BLaER1 (cell line): ENCODE data around the gene KCTD10.
"Not testable (repeated sequence)": the region's sequence is repeated elsewhere in the genome, so short reads cannot be mapped to it uniquely, and the experiment has no call there.

ENCODE experiments used
- H3K27ac ChIP-seq: shearing (Covaris generic); formaldehyde crosslinking; 2 replicates; pipeline ENCODE4 v1.8.1; 2022
- H3K27me3 ChIP-seq: shearing (Covaris generic); formaldehyde crosslinking; 2 replicates; pipeline ENCODE4 v1.8.1; 2022
- H3K36me3 ChIP-seq: shearing (Covaris generic); formaldehyde crosslinking; 2 replicates; pipeline ENCODE4 v1.8.1; 2022
- H3K4me1 ChIP-seq: shearing (Covaris generic); formaldehyde crosslinking; 2 replicates; pipeline ENCODE4 v1.8.1; 2022
- H3K4me2 ChIP-seq: shearing (Covaris generic); formaldehyde crosslinking; 2 replicates; pipeline ENCODE4 v1.8.1; 2022
- H3K4me3 ChIP-seq: shearing (Covaris generic); formaldehyde crosslinking; 2 replicates; pipeline ENCODE4 v1.8.1; 2022
- H3K9ac ChIP-seq: shearing (Covaris generic); formaldehyde crosslinking; 2 replicates; pipeline ENCODE4 v1.8.1; 2022
- H3K9me3 ChIP-seq: shearing (Covaris generic); formaldehyde crosslinking; 2 replicates; pipeline ENCODE4 v1.8.1; 2022
- H4K20me1 ChIP-seq: shearing (Covaris generic); formaldehyde crosslinking; 2 replicates; pipeline ENCODE4 v1.8.1; 2022
- Cebpa-rat ChIP-seq: shearing (Covaris generic); IDR thresholded peaks from 2 replicates; pipeline ENCODE4 v1.8.1; 2022

KCTD10 gene

DNA sequence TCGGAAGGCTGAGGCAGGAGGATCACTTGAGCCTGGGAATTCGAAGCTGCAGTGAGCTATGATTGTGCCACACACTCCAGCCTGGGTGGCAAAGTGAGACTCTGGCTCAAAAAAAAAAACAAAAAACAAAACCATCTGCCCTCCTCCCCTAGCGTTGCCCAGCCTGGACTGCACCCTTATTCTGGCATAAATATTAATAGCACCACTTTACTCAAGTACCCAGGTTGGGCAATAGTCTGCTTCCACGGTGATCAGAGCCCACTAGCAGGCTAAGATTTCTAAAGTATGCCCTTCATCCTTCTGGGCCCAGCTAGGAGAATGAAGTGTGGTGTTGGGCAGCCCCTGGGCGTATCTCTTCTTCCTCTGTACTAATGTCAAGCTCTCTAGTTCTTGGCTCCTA, 33.3 kb downstream of the KCTD10 start:
- no peak for TF ChIP-seq Cebpa-rat
- Histone ChIP-seq H3K27ac (no peak overlapping the region), H3K4me1 (peaks cover 12% of the 10 kb centered on the region), H4K20me1 (0 out of 2 replicates have a peak, but pooled peaks cover 5% of the 10 kb centered on the region), H3K36me3 (peaks cover 38% of the 10 kb centered on the region), H3K27me3 (no peaks in the 10 kb centered on the region), H3K9ac (no peak overlapping the region), H3K9me3 (no peaks in the 10 kb centered on the region), H3K4me2 (no peak overlapping the region), H3K4me3 (no peak overlapping the region)

DNA sequence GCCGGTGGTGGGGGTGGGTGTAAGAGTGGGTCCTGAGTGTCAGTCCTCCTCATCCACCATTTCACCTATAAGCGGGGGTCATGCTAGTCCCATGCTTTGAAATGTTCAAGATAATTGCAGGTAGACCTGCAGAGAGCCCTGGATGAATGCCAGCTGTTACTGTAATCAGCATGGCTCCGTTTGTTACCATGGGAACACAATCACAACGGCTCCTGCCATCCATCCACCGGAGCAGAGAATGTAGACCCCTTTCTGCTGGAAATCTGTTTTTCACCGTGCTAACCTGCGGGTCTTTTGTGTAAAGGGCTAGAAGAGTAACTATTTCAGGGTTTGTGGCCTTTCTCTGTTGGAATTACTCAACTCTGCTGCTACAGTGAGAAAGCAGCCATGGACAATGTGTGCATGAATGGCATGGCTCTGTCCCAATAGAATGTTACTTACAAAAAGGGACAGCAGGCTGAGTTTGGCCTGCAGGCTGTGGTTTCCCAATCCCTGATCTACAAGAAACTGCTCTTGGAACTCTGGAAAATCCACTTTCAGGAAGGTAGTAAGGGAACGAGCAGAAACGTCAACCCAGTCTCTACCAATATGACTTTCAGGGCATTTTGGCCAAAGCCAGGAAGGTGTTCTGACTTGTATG, 36.1 kb downstream of the KCTD10 start:
- Histone ChIP-seq H4K20me1 (no peaks in the 10 kb centered on the region), H3K4me2 (no peak overlapping the region)

DNA sequence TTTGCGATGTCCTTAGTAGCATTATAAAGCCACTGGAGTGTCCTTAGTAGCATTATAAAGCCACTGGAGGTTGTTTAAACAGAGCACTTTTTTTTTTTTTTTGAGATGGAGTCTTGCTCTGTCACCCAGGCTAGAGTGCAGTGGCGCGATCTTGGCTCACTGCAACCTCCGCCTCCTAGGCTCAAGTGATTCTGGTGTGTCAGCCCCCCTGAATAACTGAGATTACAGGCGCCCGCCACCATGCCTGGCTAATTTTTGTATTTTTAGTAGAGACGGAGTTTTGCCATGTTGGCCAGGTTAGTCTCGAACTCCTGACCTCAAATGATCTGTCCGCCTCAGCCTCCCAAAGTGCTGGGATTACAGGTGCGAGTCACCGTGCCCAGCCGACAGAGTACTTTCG, 37.1 kb downstream of the KCTD10 start:
- not testable (repeated sequence) for H3K27me3 ChIP-seq, H3K36me3 ChIP-seq, H3K9me3 ChIP-seq, H3K4me3 ChIP-seq, H3K4me1 ChIP-seq, H3K4me2 ChIP-seq, H4K20me1 ChIP-seq, H3K27ac ChIP-seq, H3K9ac ChIP-seq

More for the DNA sequence above, 36.1 kb downstream of the KCTD10 start:
- H3K9me3 ChIP-seq, result no peaks in the 10 kb centered on the region
- H3K4me1 ChIP-seq, result no peaks in the 10 kb centered on the region
- H3K36me3 ChIP-seq, result peaks cover 10% of the 10 kb centered on the region; the same call in 1 of the 2 replicates
- no peak overlapping the region for H3K9ac ChIP-seq
- no peak overlapping the region for H3K4me3 ChIP-seq
- no peak for TF ChIP-seq Cebpa-rat
- H3K27ac ChIP-seq, result no peak overlapping the region
- H3K27me3 ChIP-seq, result no peaks in the 10 kb centered on the region

- H3K9me3 ChIP-seq, result no peaks in the 10 kb centered on the region
- H3K9ac ChIP-seq, result no peak overlapping the region
- TF ChIP-seq Cebpa-rat, result no peak
- H3K27ac ChIP-seq, result no peak overlapping the region
- H3K4me1 ChIP-seq, result no peaks in the 10 kb centered on the region
- no peak overlapping the region for H3K4me3 ChIP-seq
- no peaks in the 10 kb centered on the region for H3K27me3 ChIP-seq
- no peaks in the 10 kb centered on the region for H3K36me3 ChIP-seq
- H4K20me1 ChIP-seq, result no peaks in the 10 kb centered on the region
- no peak overlapping the region for H3K4me2 ChIP-seq
Measured at GRCh38 chr12:109439181-109439580, 37.9 kb downstream of the KCTD10 start.

DNA sequence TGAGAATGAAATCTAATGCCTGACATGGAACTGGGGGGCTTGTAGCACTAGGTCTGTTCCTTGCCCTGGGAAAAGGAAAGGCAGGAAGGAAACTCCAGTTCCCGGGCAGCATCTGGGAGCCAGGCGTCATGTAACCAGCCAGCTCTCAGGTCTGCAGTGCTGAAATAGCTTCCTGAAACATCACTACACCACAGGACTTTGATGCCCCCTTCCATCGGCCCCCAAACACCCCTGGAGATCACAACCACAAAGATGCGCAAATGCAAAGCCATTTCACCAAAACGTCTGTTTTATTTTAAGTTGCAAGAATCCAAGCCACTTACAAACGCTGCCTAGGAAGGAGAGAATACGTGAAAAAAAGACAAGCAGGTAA, 40.9 kb downstream of the KCTD10 start:
- Histone ChIP-seq H3K27ac (no peak overlapping the region), H3K27me3 (no peaks in the 10 kb centered on the region), H3K36me3 (no peaks in the 10 kb centered on the region), H3K4me3 (no peak overlapping the region), H3K4me2 (no peak overlapping the region), H4K20me1 (no peaks in the 10 kb centered on the region), H3K9ac (no peak overlapping the region), H3K4me1 (peaks cover 5% of the 10 kb centered on the region; the same call in 1 of the 2 replicates), H3K9me3 (no peaks in the 10 kb centered on the region)
- TF ChIP-seq Cebpa-rat, result no peak

DNA sequence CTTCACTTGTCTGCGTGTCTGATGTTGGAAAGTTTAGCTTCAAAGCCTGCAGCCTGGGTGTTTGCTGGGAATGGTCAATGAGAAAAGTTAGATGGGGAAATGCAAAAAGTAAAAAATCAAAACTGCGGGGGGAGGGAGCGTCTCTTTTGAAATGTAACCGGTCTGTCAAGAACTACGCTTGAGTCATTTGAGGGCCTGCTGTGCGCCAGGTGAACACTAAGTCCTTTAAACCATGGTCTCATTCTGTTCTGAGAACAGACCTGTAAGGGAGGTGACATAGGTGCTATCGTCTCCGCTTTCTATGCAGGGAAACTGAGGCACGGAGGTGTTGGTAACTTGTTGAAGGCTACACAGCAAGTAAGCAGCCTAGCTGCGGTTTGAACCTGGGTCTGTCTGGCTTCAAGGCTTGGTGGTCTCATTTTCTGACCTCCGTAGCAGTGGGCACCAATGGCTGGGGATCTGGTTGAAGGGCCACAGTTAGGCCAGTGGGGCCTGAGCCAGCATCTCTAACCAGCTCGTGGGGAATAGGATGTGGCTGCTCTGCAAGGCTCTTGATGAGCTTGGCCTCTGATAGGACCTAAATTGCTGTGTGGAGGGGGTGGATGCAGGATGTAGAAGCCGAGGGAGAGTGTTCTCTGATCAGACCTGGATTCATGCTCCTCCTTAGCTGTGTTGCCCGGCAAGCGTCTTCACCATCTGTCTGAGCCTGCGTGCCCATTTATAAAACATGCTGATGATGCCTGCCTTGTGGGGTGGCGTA, 41.5 kb downstream of the KCTD10 start:
- Histone ChIP-seq H3K4me1 (peaks cover 5% of the 10 kb centered on the region; the same call in 1 of the 2 replicates), H3K4me3 (no peak overlapping the region), H4K20me1 (no peaks in the 10 kb centered on the region), H3K36me3 (no peaks in the 10 kb centered on the region), H3K4me2 (no peak overlapping the region), H3K27ac (no peak overlapping the region), H3K9ac (no peak overlapping the region), H3K9me3 (no peaks in the 10 kb centered on the region), H3K27me3 (no peaks in the 10 kb centered on the region)
- TF ChIP-seq Cebpa-rat, result no peak

GRCh38 chr12:109434582-109434981, 42.5 kb downstream of the KCTD10 start:
- Histone ChIP-seq H3K4me3 (no peak overlapping the region), H4K20me1 (no peaks in the 10 kb centered on the region), H3K9me3 (no peaks in the 10 kb centered on the region), H3K4me2 (no peak overlapping the region), H3K4me1 (peaks cover 5% of the 10 kb centered on the region; the same call in 1 of the 2 replicates), H3K27me3 (no peaks in the 10 kb centered on the region), H3K9ac (no peak overlapping the region), H3K36me3 (no peaks in the 10 kb centered on the region), H3K27ac (no peak overlapping the region)
- no peak for TF ChIP-seq Cebpa-rat

DNA sequence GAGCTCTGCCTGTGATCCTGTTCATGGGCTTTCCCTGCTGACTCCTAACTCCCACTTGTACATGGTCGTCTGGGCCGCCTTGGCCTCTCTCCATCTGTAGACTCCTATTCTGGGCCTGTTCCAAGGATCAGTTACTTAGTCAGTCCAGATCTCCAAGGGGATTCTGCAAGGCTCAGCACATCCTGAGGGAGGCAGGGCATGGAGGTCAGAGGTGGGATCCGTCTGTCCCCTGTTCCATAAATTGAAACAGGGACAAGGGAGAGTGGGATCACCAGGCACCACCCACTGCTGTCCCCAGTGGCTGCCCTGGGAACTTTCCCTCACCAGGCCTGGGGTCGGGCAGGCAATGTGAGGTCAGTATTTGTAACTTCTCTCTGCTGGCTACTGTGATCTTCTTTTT, 43.5 kb downstream of the KCTD10 start:
- H3K27me3 ChIP-seq, result no peaks in the 10 kb centered on the region
- no peak overlapping the region for H3K4me3 ChIP-seq
- no peaks in the 10 kb centered on the region for H4K20me1 ChIP-seq
- no peak overlapping the region for H3K4me2 ChIP-seq
- no peaks in the 10 kb centered on the region for H3K36me3 ChIP-seq
- no peak overlapping the region for H3K9ac ChIP-seq
- H3K4me1 ChIP-seq, result peaks cover 5% of the 10 kb centered on the region; the same call in 1 of the 2 replicates
- no peak for TF ChIP-seq Cebpa-rat
- H3K27ac ChIP-seq, result no peak overlapping the region
- H3K9me3 ChIP-seq, result no peaks in the 10 kb centered on the region

DNA sequence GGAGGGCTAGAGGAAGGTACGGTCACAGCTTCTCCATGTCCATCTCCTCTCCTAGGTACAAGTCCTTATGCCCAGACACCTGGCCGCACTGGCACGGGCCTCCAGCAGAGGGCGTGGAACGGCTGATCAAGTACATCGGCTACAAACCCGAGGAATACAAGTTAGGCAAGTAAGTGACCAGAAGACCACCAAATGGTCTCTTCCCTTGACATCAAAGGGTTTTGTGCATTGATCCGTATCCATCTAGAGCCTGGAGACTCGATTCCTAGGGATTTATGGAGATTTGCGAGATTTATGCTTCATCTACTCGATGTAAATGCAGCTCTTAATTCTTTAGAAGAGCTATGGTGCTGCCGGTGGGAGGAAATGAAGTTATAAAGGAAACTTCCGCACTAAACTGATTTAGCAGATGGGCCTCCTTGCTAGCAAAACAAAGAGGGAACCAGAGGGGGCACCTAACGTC, 44.2 kb downstream of the KCTD10 start:
- no peak for TF ChIP-seq Cebpa-rat
- Histone ChIP-seq H3K4me2 (peak overlapping the region; percentile 16; the same call in 1 of the 2 replicates), H3K9me3 (no peaks in the 10 kb centered on the region), H3K4me3 (no peak overlapping the region), H3K27me3 (no peaks in the 10 kb centered on the region), H4K20me1 (no peaks in the 10 kb centered on the region), H3K9ac (no peak overlapping the region), H3K27ac (no peak overlapping the region), H3K4me1 (peaks cover 5% of the 10 kb centered on the region; the same call in 1 of the 2 replicates), H3K36me3 (no peaks in the 10 kb centered on the region)

DNA sequence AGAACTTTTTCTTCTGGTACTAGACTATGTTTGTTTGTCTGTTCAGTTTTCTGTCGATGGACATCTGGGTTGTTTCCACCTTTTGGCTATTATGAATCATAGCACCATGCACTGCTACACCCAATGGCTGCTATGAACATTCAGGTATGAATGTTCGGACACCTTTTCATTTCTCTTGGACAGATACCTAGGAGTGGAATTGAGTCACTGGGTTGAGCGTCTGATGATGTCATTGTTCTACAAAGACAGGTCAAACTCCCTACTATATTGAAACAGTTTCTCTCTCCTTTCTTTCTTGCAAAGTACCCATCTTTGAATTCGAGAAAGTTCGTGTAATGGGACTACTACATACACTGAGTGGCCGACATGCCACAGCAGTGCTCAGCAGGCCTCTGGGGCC, 44.7 kb downstream of the KCTD10 start:
- no peaks in the 10 kb centered on the region for H3K27me3 ChIP-seq
- TF ChIP-seq Cebpa-rat, result no peak

More for the DNA sequence above, 44.7 kb downstream of the KCTD10 start:
- Histone ChIP-seq H3K9ac (no peak overlapping the region), H3K4me3 (no peak overlapping the region), H3K4me1 (peaks cover 5% of the 10 kb centered on the region; the same call in 1 of the 2 replicates), H3K36me3 (no peaks in the 10 kb centered on the region), H4K20me1 (no peaks in the 10 kb centered on the region), H3K4me2 (no peak overlapping the region), H3K27ac (no peak overlapping the region), H3K9me3 (no peaks in the 10 kb centered on the region)
